Measurements from ENCODE around the gene EPB41L2. TPM values are rescaled to one million over a fixed set of nuclear protein-coding genes. Genes with fewer than 3 reads are reported as not detected.

EPB41L2 gene
- total RNA-seq, 1 experiment from 2014 or later: 74.8 TPM

DNA sequence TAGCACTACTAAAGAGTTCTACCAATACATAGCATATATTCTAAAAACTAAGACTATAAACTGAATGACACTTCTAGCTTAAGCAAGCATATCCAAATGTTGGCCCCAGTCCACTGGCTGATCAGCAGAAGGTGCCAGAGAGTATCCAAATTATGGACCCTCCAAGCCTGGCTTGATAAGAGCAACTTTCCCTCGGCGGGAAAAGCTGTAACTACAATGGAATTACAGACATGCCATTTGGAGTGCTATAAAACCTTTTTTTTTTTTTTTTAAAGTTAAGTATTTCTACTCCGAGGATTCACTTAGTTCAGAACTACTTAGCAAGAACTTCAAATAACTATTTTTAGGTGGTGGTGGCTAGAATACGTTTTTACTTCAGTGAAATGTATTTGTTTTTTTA is 94.6 kb downstream of the EPB41L2 start (continued):
- TF ChIP-seq, protein P1, sequence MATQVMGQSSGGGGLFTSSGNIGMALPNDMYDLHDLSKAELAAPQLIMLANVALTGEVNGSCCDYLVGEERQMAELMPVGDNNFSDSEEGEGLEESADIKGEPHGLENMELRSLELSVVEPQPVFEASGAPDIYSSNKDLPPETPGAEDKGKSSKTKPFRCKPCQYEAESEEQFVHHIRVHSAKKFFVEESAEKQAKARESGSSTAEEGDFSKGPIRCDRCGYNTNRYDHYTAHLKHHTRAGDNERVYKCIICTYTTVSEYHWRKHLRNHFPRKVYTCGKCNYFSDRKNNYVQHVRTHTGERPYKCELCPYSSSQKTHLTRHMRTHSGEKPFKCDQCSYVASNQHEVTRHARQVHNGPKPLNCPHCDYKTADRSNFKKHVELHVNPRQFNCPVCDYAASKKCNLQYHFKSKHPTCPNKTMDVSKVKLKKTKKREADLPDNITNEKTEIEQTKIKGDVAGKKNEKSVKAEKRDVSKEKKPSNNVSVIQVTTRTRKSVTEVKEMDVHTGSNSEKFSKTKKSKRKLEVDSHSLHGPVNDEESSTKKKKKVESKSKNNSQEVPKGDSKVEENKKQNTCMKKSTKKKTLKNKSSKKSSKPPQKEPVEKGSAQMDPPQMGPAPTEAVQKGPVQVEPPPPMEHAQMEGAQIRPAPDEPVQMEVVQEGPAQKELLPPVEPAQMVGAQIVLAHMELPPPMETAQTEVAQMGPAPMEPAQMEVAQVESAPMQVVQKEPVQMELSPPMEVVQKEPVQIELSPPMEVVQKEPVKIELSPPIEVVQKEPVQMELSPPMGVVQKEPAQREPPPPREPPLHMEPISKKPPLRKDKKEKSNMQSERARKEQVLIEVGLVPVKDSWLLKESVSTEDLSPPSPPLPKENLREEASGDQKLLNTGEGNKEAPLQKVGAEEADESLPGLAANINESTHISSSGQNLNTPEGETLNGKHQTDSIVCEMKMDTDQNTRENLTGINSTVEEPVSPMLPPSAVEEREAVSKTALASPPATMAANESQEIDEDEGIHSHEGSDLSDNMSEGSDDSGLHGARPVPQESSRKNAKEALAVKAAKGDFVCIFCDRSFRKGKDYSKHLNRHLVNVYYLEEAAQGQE (IDR thresholded peaks at IDR 0.05; ENCODE audit: low read depth): no peak
- TF ChIP-seq JUND (IDR thresholded peaks at IDR 0.05) (no peak), RAD21 (IDR thresholded peaks at IDR 0.05; ENCODE audit: low read depth) (no peak), POLR2AphosphoS5 (IDR thresholded peaks at IDR 0.05; ENCODE audit: low read depth, low read length) (no peak), SP1 (IDR thresholded peaks at IDR 0.05; ENCODE audit: low read depth) (no peak), EZH2 (IDR thresholded peaks at IDR 0.05) (no peak)
- TF ChIP-seq, protein P2, sequence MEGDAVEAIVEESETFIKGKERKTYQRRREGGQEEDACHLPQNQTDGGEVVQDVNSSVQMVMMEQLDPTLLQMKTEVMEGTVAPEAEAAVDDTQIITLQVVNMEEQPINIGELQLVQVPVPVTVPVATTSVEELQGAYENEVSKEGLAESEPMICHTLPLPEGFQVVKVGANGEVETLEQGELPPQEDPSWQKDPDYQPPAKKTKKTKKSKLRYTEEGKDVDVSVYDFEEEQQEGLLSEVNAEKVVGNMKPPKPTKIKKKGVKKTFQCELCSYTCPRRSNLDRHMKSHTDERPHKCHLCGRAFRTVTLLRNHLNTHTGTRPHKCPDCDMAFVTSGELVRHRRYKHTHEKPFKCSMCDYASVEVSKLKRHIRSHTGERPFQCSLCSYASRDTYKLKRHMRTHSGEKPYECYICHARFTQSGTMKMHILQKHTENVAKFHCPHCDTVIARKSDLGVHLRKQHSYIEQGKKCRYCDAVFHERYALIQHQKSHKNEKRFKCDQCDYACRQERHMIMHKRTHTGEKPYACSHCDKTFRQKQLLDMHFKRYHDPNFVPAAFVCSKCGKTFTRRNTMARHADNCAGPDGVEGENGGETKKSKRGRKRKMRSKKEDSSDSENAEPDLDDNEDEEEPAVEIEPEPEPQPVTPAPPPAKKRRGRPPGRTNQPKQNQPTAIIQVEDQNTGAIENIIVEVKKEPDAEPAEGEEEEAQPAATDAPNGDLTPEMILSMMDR (IDR thresholded peaks at IDR 0.05 in 2 of 3, conservative IDR thresholded peaks at IDR 0.05 in 1 of 3; ENCODE audit: borderline replicate concordance in 1 of 3, insufficient read depth in 1 of 3, low read depth in 2 of 3, low read length in 2 of 3): no peak
